Astrocyte (in vitro differentiated cells and primary cell): Measurements from ENCODE around the gene RAB2B.

Source experiments
- EZH2 ChIP-seq: IDR thresholded peaks from 2 replicates; pipeline ENCODE4 v1.6.1; 2012; ENCODE audit warnings: mild to moderate bottlenecking, low read length, inconsistent platforms; ENCODE audit not compliant: insufficient read depth
- TF ChIP-seq, protein P1 (sequence below): IDR thresholded peaks from 2 replicates; pipeline ENCODE4 v1.5.1; 2011; ENCODE audit warnings: low read depth, mild to moderate bottlenecking, inconsistent platforms, low read length, moderate library complexity; ENCODE audit not compliant: insufficient read depth

DNA sequence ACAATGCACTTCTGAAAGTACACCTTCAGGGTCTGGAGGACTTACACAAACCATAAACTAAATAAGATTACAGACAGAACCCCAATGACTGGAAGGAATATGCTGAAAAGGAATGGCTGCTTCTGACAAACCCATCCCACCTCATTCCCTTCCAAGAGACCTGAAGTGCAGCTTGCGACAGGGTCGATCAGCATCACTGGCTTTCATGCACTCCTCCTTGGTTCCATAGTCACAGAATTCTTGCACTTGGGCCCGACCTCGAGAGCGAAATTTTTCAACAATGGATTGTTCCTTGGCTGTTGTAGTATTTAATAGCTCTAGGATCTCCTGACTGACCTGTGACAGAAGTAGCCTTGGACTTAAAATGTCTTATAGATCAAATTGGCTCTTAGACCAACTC is 24.8 kb upstream of the RAB2B start:
- TF ChIP-seq, protein P1, sequence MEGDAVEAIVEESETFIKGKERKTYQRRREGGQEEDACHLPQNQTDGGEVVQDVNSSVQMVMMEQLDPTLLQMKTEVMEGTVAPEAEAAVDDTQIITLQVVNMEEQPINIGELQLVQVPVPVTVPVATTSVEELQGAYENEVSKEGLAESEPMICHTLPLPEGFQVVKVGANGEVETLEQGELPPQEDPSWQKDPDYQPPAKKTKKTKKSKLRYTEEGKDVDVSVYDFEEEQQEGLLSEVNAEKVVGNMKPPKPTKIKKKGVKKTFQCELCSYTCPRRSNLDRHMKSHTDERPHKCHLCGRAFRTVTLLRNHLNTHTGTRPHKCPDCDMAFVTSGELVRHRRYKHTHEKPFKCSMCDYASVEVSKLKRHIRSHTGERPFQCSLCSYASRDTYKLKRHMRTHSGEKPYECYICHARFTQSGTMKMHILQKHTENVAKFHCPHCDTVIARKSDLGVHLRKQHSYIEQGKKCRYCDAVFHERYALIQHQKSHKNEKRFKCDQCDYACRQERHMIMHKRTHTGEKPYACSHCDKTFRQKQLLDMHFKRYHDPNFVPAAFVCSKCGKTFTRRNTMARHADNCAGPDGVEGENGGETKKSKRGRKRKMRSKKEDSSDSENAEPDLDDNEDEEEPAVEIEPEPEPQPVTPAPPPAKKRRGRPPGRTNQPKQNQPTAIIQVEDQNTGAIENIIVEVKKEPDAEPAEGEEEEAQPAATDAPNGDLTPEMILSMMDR: no peak
- no peak for TF ChIP-seq EZH2
